Measurements from ENCODE around the gene CARMIL3.

Gene CARMIL3

DNA sequence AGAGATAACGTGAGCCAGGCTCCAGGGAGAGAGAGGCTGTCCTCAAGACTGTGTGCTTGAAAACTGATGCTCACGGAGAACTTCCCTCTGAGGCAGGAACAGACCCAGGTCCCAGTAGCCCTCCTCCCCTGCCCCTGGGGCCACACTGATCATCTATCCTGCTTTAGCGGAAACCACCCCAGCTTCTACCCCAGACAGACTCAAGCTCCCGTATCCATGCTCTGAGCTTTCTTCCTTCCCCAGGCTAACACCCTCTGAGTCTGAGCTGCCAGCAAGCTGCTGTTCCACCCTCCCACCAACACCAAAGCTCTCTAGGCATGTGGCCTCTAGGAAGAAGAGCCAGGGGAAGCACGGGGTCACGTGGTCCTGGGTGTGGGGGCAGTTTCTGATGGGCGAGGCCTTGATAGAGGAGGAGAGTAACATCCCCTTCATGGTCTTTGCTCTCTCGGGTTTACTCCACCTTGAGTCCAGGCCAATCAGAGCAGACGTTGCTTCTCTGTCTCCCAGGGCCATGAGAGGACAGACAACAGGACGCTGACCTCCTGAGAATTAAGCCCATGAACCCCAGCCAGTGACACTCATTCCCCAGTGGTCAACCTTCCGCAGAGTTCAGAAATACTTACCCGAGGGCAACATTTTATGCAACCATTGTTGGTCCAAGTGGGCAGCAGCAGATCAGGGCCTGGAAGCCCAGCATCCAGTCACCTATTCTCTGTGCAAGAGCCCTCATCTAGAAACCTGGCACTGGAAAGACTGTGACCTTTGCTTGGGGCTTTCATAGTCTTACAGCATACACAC lies 43.7 kb downstream of the CARMIL3 start:
- H3K4me3 ChIP-seq (ENCODE audit: control insufficient read depth, low read depth, low read length): peak overlapping the region; percentile 74
- TF ChIP-seq, protein P1, sequence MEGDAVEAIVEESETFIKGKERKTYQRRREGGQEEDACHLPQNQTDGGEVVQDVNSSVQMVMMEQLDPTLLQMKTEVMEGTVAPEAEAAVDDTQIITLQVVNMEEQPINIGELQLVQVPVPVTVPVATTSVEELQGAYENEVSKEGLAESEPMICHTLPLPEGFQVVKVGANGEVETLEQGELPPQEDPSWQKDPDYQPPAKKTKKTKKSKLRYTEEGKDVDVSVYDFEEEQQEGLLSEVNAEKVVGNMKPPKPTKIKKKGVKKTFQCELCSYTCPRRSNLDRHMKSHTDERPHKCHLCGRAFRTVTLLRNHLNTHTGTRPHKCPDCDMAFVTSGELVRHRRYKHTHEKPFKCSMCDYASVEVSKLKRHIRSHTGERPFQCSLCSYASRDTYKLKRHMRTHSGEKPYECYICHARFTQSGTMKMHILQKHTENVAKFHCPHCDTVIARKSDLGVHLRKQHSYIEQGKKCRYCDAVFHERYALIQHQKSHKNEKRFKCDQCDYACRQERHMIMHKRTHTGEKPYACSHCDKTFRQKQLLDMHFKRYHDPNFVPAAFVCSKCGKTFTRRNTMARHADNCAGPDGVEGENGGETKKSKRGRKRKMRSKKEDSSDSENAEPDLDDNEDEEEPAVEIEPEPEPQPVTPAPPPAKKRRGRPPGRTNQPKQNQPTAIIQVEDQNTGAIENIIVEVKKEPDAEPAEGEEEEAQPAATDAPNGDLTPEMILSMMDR (conservative IDR thresholded peaks at IDR 0.05; ENCODE audit: control insufficient read depth, insufficient read depth, low read depth, low read length): no peak
- peak; percentile 36 for DNase-seq (ENCODE audit: low read depth)

DNA sequence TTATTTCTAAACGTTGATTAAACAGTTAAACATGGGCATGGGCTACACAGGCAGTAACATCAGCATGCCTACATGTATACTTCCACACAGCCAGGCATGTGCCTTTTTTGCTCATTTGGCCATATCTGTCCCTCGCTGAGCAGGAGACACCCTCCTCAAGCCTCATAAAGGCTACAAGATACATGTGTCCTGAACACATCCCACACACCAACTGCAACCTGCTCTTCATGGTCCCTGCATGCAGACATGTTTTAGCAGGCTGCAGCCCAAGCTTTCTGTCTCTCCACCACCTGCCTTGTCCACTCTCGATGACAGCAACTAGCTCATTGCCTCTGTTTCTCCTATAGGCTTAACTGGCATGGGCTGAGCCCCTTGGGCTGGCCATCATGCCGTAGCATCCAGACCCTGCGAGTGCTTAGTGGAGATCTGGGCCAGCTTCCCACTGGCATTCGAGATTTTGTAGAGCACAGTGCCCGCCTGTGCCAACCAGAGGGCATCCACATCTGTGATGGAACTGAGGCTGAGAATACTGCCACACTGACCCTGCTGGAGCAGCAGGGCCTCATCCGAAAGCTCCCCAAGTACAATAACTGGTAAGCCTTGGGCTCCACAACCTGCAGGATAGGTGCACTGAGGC lies 44.9 kb downstream of the CARMIL3 start:
- no peak overlapping the region for H3K4me3 ChIP-seq (ENCODE audit: control insufficient read depth, low read depth, low read length)
- DNase-seq (ENCODE audit: low read depth): no peak
- TF ChIP-seq, protein P1 (conservative IDR thresholded peaks at IDR 0.05; ENCODE audit: control insufficient read depth, insufficient read depth, low read depth, low read length): no peak

DNA sequence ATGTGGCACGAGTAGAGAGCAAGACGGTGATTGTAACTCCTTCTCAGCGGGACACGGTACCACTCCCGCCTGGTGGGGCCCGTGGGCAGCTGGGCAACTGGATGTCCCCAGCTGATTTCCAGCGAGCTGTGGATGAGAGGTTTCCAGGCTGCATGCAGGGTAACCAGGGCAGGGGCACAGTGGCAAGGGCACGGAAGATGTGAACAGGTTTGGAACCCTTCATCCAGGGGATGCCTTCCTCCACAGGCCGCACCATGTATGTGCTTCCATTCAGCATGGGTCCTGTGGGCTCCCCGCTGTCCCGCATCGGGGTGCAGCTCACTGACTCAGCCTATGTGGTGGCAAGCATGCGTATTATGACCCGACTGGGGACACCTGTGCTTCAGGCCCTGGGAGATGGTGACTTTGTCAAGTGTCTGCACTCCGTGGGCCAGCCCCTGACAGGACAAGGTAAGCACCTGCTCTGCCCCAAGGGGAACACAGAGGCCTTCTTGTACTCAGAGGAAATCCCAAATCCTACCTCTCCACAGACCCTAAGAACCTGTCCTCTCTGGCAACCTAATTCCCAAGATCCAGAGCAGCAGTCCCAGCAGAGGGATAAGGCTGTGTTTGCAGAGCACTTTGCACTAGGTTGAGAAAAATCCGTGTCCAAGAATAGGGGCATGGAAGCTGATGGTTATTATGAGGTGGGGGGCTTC lies 46.6 kb downstream of the CARMIL3 start:
- TF ChIP-seq, protein P1 (conservative IDR thresholded peaks at IDR 0.05; ENCODE audit: control insufficient read depth, insufficient read depth, low read depth, low read length): no peak
- DNase-seq (ENCODE audit: low read depth): no peak
- H3K4me3 ChIP-seq (ENCODE audit: control insufficient read depth, low read depth, low read length): no peak overlapping the region

DNA sequence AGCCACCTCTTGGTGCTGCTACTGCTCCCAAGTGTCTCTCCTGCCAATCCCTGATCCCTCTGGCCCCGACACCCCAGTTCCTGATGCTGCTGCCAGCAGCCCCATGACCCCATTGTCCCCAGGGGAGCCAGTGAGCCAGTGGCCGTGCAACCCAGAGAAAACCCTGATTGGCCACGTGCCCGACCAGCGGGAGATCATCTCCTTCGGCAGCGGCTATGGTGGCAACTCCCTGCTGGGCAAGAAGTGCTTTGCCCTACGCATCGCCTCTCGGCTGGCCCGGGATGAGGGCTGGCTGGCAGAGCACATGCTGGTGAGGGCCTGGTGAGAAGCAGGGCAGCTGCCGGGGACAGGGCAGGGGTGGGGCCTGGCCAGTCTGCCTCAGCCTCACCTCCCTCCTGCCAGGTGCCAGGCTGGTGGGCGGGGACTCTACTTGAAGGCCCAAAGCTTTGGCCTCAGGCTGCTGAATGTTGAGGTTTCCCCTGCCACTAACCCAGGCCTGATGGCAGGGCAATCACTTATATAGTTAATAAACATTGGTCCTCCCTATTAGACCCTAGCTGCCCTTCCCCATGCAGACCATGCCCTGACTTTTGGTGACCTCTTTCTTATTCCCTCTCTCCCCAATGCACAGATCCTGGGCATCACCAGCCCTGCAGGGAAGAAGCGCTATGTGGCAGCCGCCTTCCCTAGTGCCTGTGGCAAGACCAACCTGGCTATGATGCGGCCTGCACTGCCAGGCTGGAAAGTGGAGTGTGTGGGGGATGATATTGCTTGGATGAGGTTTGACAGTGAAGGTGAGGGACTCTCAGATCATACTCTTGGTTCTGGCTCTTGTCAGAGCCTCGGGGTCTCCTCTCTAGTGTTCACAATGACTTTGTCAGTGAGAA lies 47.4 kb downstream of the CARMIL3 start:
- TF ChIP-seq, protein P1 (conservative IDR thresholded peaks at IDR 0.05; ENCODE audit: control insufficient read depth, insufficient read depth, low read depth, low read length): no peak
- no peak overlapping the region for H3K4me3 ChIP-seq (ENCODE audit: control insufficient read depth, low read depth, low read length)
- no peak for DNase-seq (ENCODE audit: low read depth)

DNA sequence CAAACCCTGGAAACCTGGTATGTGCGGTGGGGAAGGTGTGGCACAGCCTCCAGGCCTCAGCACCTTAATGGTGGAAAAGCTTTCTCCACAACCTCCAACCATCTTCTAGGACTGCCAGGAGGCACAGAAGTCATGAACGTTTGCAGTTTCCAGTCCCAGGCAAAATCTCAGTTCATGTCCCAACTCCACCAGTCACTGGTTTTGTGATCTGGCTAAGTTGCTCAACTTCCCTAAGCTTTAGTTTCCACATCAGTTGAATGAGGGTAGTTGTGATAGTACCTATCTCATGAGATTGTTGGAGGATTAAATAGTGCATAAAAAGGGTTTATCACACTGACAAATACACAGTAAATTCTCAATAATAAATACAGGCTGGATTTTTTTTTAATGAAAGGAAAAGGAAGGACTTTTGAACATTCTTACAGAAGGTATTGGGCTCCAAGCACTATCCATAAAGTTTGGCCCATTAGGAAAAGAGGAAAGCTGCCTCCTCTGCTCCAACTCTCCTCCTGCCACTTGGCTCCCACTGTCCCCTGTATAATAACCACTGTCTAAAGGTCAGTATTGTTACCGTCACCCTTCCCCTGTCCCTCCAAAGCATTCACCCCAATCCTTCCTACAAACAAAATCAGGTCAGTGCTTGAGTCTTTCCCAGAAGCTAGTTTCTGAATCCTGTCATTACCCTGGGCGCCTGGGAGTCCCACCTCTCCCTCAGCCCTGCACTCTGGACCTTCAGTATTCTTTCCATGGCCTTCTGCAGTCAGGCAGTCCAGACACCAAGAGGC lies 48.6 kb downstream of the CARMIL3 start:
- DNase-seq (ENCODE audit: low read depth): no peak
- no peak overlapping the region for H3K4me3 ChIP-seq (ENCODE audit: control insufficient read depth, low read depth, low read length)
- TF ChIP-seq, protein P1 (conservative IDR thresholded peaks at IDR 0.05; ENCODE audit: control insufficient read depth, insufficient read depth, low read depth, low read length): no peak
